Activated CD4-positive, alpha-beta T cell treated with anti-CD3 and anti-CD28 coated beads for 36 hours (primary cell): ENCODE data around the gene FILIP1. TPM values are rescaled to one million over a fixed set of nuclear protein-coding genes. Genes with fewer than 3 reads are reported as not detected.

Source experiments
- ATAC-seq: fragments of 200-7000 bp; cut with Tn5 transposase; one replicate; pipeline ENCODE4 v1.10.0; 2021; ENCODE audit warnings: mild to moderate bottlenecking, moderate library complexity
- CTCF ChIA-PET: fragments of 350-600 bp; sonication (Branson Sonifier 250); formaldehyde crosslinking; loops from one replicate; lab custom pipeline; 2021; ENCODE audit warnings: antibody characterized with exemption; lab: Charles Lee
- POLR2A ChIA-PET: fragments of 350-600 bp; sonication (Branson Sonifier 250); formaldehyde crosslinking; loops from one replicate; lab custom pipeline; 2021; ENCODE audit warnings: antibody characterized with exemption, inconsistent platforms; lab: Charles Lee
- DNase-seq: peaks from one replicate; pipeline ENCODE4 v3.0.0-alpha.2; 2020
- H3K27ac Mint-ChIP-seq: one replicate; pipeline ENCODE4 v1.8.0; 2021; ENCODE audit warnings: mixed read lengths
- H3K27me3 Mint-ChIP-seq: one replicate; pipeline ENCODE4 v1.8.0; 2021; ENCODE audit warnings: mixed read lengths
- H3K36me3 Mint-ChIP-seq: one replicate; pipeline ENCODE4 v1.8.0; 2021; ENCODE audit warnings: low read depth, mixed read lengths
- H3K4me1 Mint-ChIP-seq: one replicate; pipeline ENCODE4 v1.8.0; 2021; ENCODE audit warnings: mixed read lengths
- H3K4me3 Mint-ChIP-seq: one replicate; pipeline ENCODE4 v1.8.0; 2021; ENCODE audit warnings: mild to moderate bottlenecking, moderate library complexity, mixed read lengths
- H3K9me3 Mint-ChIP-seq: one replicate; pipeline ENCODE4 v1.8.0; 2021; ENCODE audit warnings: low read depth, mixed read lengths
- intact Hi-C, 2 experiments: fragments of 100-400 bp; cut with DNase I in 1 of 2; cut with micrococcal nuclease in 1 of 2; formaldehyde crosslinking; loops; one replicate each; pipeline versions ENCODE4 v1.14.2 to v1.15.1; 2022 to 2024; cut with DNase I, micrococcal nuclease
- total RNA-seq, 2 experiments: library from RNA; stranded (reverse); gene quantifications; one replicate each; pipeline ENCODE4 v1.2.3, GENCODE V29; 2021

The FILIP1 gene
- total RNA-seq, 2 experiments from 2014 or later = not detected

DNA sequence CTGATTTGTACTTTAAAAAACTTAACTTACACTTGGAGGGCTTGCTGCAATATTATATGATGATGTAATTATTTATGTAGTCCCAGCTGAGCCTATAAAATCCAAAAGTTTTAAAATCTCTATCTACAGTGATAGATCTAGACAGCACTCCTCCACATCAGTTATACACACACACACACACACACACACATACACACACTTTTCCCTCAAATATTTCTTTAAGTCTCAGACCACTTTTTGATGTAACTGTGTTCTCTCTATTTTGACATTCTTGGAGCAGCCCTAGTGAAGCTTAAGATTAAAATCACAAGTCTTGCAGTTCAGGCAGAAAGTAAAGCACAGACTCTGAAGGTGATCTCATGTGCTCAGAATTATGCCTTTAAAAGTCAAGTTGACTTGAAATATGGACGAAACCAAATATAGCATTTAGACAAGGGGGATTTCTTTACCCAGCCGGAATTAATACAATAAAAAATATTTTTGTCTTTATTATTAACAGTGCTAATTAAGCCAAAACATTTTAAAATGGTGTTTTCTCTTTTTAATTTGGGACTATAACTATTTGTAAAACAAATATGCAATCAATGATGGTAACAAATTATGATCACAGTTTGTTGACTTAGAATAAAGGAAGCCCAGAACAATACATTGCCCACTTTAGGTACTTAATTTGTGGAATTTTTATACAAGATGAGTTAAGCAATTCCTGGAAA, 145.5 kb downstream of the FILIP1 start:
- no peak overlapping the region for H3K4me3 Mint-ChIP-seq
- POLR2A ChIA-PET = no interaction called here
- peaks cover 30% of the 10 kb centered on the region for H3K27me3 Mint-ChIP-seq
- no peaks in the 10 kb centered on the region for H3K36me3 Mint-ChIP-seq
- intact Hi-C loops = no loop called here
- CTCF ChIA-PET = interaction anchor here (0.7 kb wide), 1 partner anchor 215 kb away, joined by 3 read pairs; no protein-coding TSS in a partner anchor
- H3K4me1 Mint-ChIP-seq = peaks cover 4% of the 10 kb centered on the region
- no peak overlapping the region for H3K27ac Mint-ChIP-seq
- no peak for DNase-seq
- no peak for ATAC-seq
- no peaks in the 10 kb centered on the region for H3K9me3 Mint-ChIP-seq

DNA sequence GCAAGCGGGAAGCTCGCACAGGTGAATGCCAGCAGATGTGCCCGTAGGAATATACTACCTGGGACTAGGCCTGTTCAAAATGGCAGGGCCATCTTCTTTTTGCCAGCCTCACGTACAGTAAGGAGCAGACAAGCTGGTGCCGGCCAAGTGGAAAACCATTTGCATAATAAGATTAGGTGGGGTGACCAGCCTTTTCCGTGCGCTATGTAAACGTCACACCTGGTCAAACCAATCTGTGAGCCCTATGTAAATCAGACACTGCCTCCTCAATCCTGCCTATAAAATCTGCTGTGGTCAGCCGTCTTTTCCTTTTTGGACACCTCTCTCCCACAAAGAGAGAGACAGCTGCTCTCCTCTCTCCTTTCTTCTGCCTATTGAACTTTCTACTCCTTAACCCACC, 148.2 kb downstream of the FILIP1 start:
- Mint-ChIP-seq H3K4me3 (no peak overlapping the region), H3K27ac (no peak overlapping the region), H3K9me3 (no peaks in the 10 kb centered on the region), H3K4me1 (peaks cover 4% of the 10 kb centered on the region), H3K27me3 (peaks cover 24% of the 10 kb centered on the region), H3K36me3 (no peaks in the 10 kb centered on the region)
- POLR2A ChIA-PET = no interaction called here
- ATAC-seq (no peak), DNase-seq (no peak)
- CTCF ChIA-PET = no interaction called here
- intact Hi-C loops = no loop called here

DNA sequence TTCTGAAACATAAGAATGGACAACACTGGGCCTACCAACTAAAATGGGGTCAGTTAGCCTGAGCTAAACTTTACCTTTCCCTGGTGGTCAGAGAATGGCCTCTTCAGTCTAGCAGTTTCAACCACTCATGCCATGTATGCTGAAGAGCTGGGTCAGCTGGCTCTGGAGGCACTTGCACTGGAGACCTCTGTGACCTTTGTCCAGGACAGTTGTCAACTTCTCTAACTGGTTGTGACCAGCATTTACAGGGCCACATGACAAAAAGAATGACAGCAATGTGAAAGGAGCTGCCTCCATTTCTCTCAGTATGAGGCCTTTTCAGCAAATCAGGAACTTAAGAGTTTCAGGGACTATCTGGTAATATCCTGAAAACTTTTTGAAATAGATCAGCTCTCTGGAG, 149.1 kb downstream of the FILIP1 start:
- Mint-ChIP-seq H3K27me3 (peaks cover 18% of the 10 kb centered on the region), H3K9me3 (no peaks in the 10 kb centered on the region), H3K36me3 (no peaks in the 10 kb centered on the region), H3K4me1 (no peaks in the 10 kb centered on the region), H3K4me3 (no peak overlapping the region), H3K27ac (no peak overlapping the region)
- ChIA-PET POLR2A (no interaction called here), CTCF (interaction anchor here (0.8 to 1.6 kb wide), 2 partner anchors 19 to 94 kb away, joined by 3 to 4 read pairs; no protein-coding TSS in a partner anchor)
- DNase-seq = no peak
- intact Hi-C loops = no loop called here
- no peak for ATAC-seq

DNA sequence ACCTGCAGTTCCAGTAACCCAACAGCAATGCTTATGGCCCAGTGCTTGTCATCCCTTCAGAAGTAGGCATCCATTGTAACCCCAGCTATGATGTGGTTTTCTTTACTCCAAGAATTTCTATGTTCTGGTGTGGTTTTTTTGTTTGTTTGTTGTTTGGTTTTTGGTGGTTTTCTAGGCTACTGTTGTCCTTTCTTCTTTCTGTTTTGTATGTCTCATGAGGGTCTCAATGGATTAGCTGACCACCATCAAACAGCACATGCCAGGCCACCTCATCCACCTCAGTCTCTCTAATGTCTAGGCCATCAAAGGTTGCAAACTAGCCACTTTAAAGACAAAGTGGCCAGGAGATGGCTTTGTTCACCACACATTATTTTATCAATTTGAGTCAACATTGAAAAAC, 149.6 kb downstream of the FILIP1 start:
- ChIA-PET POLR2A (no interaction called here), CTCF (interaction anchor here (0.8 to 1.6 kb wide), 2 partner anchors 19 to 94 kb away, joined by 3 to 4 read pairs; no protein-coding TSS in a partner anchor)
- intact Hi-C loops = no loop called here
- Mint-ChIP-seq H3K4me3 (no peak overlapping the region), H3K27ac (no peak overlapping the region), H3K9me3 (no peaks in the 10 kb centered on the region), H3K27me3 (peaks cover 15% of the 10 kb centered on the region), H3K36me3 (no peaks in the 10 kb centered on the region), H3K4me1 (no peaks in the 10 kb centered on the region)
- DNase-seq = no peak
- ATAC-seq = no peak

DNA sequence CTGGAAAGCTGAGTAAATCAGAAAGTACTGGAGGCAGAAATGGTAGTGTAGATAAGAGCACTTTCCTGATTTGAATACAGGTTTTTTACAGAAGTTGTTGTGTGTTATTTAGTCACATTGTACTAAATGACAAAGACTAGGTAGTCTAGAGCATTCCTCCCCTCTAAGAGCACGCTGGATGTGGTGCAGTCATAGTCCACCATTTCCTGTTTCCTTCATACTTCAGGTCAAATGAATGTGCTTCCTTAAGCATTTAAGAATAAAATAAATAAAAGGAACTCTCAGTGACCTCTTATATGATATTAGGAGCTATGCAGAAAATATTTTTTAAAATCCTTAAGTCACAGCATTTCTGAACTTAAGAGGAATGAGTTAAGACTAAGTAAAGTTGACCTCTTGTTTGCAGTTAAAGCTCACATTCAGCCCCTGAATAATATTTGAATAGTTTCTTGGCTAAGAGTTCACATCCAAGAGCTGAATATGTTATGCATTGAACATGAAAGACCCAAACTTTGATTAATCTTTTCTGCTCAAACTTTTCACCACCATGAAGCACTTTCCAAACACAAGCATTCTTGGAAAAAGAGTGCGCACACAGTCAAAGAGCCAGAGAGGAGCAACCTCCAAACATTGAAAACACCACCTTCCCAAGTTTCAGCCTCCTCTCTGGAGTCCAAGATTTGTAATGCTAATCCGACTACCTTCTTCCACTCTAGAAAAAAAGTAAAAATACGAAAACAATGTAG, 155.6 kb downstream of the FILIP1 start:
- Mint-ChIP-seq H3K4me1 (no peaks in the 10 kb centered on the region), H3K4me3 (no peak overlapping the region), H3K27ac (no peak overlapping the region), H3K9me3 (no peaks in the 10 kb centered on the region), H3K27me3 (no peaks in the 10 kb centered on the region), H3K36me3 (no peaks in the 10 kb centered on the region)
- no peak for DNase-seq
- ChIA-PET CTCF (no interaction called here), POLR2A (no interaction called here)
- ATAC-seq = peak; percentile 44
- intact Hi-C loops = no loop called here

DNA sequence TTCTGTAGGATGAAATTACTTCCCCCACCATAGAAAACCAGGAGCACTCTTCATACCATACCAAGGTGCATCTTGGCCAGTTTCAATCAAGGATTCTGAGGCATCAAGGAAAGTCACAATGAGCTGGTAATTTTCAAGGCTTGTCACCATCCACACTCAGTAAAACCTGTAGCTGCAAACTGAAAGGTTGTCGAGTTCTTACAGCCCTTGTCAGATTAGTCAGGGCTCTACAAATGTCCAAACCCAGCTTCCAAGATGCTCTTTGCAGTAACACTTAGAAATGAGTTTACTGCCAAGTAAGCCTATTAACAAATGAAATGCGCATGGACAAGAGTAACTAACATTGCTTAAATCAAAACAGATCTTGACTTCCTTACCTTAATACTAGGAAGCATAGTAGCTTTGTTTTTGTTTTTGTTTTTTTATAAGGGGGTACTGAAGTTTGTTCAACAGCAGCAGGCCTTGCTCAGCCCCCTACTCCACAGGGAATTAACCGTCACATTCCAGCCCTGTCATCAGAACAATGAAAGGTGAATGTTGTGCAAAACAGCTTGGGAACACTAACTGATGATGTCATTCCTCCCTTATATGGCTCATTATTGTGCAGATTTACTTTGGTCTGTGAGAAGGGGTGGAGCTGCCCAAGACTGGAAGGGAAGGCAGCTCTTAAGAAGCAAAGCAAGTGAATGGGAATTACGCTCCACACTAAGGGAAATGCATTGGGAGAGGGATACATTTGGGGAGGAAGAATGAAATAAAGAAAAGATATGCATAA, 159.1 kb downstream of the FILIP1 start:
- Mint-ChIP-seq H3K9me3 (no peaks in the 10 kb centered on the region), H3K27ac (no peak overlapping the region), H3K4me1 (no peaks in the 10 kb centered on the region), H3K4me3 (no peak overlapping the region), H3K36me3 (no peaks in the 10 kb centered on the region), H3K27me3 (peaks cover 2% of the 10 kb centered on the region)
- intact Hi-C loops = no loop called here
- DNase-seq (no peak), ATAC-seq (no peak)
- ChIA-PET POLR2A (no interaction called here), CTCF (interaction anchor here (1.1 to 1.2 kb wide), 2 partner anchors 18 to 29 kb away, joined by 3 to 4 read pairs; no protein-coding TSS in a partner anchor)

DNA sequence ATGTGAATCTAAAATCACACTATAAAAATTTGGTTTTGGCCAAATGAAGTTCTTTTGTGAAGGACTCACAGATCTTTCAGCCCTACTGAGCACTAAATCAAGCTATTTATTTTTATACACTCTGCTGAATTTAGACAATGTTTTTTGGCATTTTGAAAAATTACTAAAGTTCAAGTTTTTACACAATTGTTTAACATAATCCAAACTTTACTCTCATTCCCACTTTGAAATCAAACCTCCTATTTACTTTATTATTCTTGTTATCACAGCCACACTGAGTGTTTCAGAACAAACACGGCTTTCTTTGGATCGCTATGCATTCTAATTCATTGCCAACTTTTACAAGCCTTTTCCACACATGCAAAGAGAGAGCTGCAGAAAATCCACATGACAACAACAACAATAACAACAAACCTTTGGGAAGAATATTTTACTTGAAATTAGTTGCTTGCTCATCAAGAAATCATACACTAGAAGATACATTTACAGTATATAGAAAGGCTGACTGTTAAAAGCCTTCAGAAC, 159.9 kb downstream of the FILIP1 start:
- Mint-ChIP-seq H3K9me3 (no peaks in the 10 kb centered on the region), H3K36me3 (no peaks in the 10 kb centered on the region), H3K27ac (no peak overlapping the region), H3K4me1 (no peaks in the 10 kb centered on the region), H3K4me3 (no peak overlapping the region), H3K27me3 (peaks cover 6% of the 10 kb centered on the region)
- CTCF ChIA-PET = interaction anchor here (1.2 kb wide), 2 partner anchors 15 to 28 kb away, joined by 3 to 4 read pairs; no protein-coding TSS in a partner anchor
- intact Hi-C loops = no loop called here
- DNase-seq (no peak), ATAC-seq (no peak)
- POLR2A ChIA-PET = no interaction called here

DNA sequence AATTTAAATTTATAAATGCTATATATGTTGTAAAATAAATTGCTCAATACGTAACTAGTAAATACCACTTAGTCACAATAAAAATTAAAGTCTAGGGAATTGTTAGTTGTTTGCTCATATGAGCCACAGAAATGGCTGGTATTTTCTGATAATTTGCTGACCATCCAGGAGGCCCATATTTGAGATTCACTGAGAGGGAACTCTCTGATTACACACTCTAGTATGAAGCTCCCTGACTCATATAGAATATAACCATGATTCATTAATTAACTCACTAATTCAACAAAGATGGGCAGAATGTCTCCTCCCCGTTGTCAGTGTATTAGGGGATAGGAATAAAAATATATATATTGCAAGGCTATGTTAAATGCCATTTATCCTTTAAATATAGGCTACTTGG, 162.4 kb downstream of the FILIP1 start:
- Mint-ChIP-seq H3K4me3 (no peak overlapping the region), H3K4me1 (no peaks in the 10 kb centered on the region), H3K9me3 (no peaks in the 10 kb centered on the region), H3K27ac (no peak overlapping the region), H3K27me3 (peaks cover 11% of the 10 kb centered on the region), H3K36me3 (no peaks in the 10 kb centered on the region)
- POLR2A ChIA-PET = no interaction called here
- DNase-seq = no peak
- CTCF ChIA-PET = no interaction called here
- intact Hi-C loops = no loop called here
- ATAC-seq = no peak

DNA sequence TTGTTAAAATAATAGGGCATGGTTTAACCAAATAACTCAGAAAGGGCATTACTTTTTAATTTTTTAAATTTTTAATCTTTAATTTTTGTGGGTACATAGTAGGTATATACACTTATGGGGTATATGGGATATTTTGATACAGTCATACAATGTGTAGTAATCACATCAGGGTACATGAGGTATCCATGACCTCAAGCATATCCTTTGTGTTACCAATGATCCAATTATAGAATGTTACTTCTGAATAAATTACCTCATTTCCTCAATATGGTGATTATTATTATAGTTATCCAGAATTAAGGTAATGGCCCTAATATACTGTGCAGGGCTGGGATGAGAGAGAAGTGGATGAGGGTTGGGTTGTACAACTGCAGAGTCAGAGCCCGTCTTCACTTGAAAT, 163.9 kb downstream of the FILIP1 start:
- CTCF ChIA-PET = no interaction called here
- no peak for DNase-seq

DNA sequence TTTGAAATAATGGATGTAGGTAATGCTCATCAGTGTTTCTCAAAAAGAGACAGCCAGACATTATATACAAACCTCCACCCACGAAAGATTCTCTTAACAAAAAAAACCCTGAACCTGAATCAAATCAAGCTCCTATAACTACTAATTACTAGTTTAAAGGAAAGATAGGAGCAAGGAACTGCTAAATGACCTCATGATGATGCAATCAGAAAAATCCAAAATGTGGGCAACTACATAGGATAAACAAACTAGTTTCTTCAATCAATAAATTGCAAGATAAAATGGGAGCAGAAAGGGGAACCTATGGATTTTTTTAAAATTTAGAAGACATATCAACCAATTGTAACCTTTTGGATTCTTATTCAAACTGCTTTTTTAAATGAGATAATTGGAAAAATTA, 165.8 kb downstream of the FILIP1 start:
- H3K27ac Mint-ChIP-seq = no peak overlapping the region
- no peak for ATAC-seq
- H3K36me3 Mint-ChIP-seq = no peaks in the 10 kb centered on the region
- CTCF ChIA-PET = no interaction called here
- no peak for DNase-seq
- H3K4me3 Mint-ChIP-seq = no peak overlapping the region
- POLR2A ChIA-PET = no interaction called here
- H3K4me1 Mint-ChIP-seq = no peaks in the 10 kb centered on the region
- H3K9me3 Mint-ChIP-seq = no peaks in the 10 kb centered on the region
- peaks cover 21% of the 10 kb centered on the region for H3K27me3 Mint-ChIP-seq
- intact Hi-C loops = no loop called here

More for the DNA sequence above, 163.9 kb downstream of the FILIP1 start:
- H3K9me3 Mint-ChIP-seq = no peaks in the 10 kb centered on the region
- no peak overlapping the region for H3K4me3 Mint-ChIP-seq
- no peak overlapping the region for H3K27ac Mint-ChIP-seq
- ATAC-seq = no peak
- no peaks in the 10 kb centered on the region for H3K36me3 Mint-ChIP-seq
- peaks cover 16% of the 10 kb centered on the region for H3K27me3 Mint-ChIP-seq
- H3K4me1 Mint-ChIP-seq = no peaks in the 10 kb centered on the region
- POLR2A ChIA-PET = no interaction called here
- intact Hi-C loops = no loop called here

DNA sequence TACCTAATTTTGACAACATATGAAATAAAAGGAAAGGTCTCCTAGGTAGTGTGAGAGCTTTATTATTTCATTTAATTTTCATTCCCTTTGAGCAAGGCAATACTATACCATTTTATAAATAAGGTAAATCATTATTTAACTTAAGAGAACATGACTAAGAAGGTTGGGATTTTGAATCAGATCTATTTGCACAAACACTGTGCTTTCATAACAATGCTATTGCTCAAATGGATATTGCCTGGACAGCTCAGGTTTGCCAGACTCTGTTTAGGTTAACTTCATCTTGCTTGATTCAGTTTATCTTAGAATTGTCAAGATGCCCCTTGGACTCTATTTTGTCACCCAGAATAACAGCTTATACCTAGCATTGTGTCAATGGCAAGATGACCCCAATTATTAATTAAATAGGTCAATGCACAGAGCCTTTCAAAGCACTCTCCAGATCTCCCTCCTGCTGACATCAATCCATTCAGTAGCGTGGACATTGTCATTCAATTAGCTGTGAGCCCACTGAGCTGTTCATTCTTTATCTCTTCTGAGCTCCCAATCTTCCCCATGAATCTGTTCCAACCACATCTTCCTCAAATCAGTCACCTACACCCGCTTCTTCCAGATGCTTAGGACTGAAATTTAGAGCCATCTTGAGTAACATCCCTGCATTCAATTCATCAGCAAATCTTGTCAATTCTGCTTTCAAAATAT, 166.9 kb downstream of the FILIP1 start:
- H3K4me3 Mint-ChIP-seq = no peak overlapping the region
- intact Hi-C loops = no loop called here
- peaks cover 19% of the 10 kb centered on the region for H3K27me3 Mint-ChIP-seq
- no peaks in the 10 kb centered on the region for H3K4me1 Mint-ChIP-seq
- H3K27ac Mint-ChIP-seq = no peak overlapping the region
- no peak for DNase-seq
- H3K9me3 Mint-ChIP-seq = no peaks in the 10 kb centered on the region
- ATAC-seq = no peak
- H3K36me3 Mint-ChIP-seq = no peaks in the 10 kb centered on the region
- POLR2A ChIA-PET = no interaction called here
- CTCF ChIA-PET = no interaction called here
